Uterus (tissue), 4 donors: Measurements from ENCODE around the gene SMAD5. TPM values are rescaled to one million over a fixed set of nuclear protein-coding genes. Genes with fewer than 3 reads are reported as not detected.

ENCODE experiments used
- DNase-seq, 2 donors: peaks; one replicate each; pipeline ENCODE4 v3.0.0-alpha.2; 2019 to 2020
- H3K27ac ChIP-seq, 2 donors: fragments of 200-600 bp; sonication (generic); 1 replicate in 1 of 2; 2 replicates in 1 of 2; pipeline ENCODE4 v1.5.1; 2016 to 2018
- H3K27me3 ChIP-seq, 2 donors: fragments of 200-600 bp; sonication (generic); one replicate each; pipeline ENCODE4 v1.5.1; 2018 to 2019; ENCODE audit warnings: control low read depth in 1 of 2
- H3K36me3 ChIP-seq, 2 donors: fragments of 200-600 bp; sonication (generic); one replicate each; pipeline ENCODE4 v1.5.1; 2019; ENCODE audit warnings: control low read depth in 1 of 2
- H3K4me1 ChIP-seq, 2 donors: fragments of 200-600 bp; sonication (generic); one replicate each; pipeline ENCODE4 v1.5.1; 2018 to 2019; ENCODE audit warnings: control low read depth in 1 of 2
- H3K4me3 ChIP-seq, 2 donors: fragments of 200-600 bp; sonication (generic); 1 replicate in 1 of 2; 2 replicates in 1 of 2; pipeline ENCODE4 v1.5.1; 2018 to 2019; ENCODE audit warnings: mild to moderate bottlenecking in 1 of 2
- H3K9me3 ChIP-seq, 2 donors: fragments of 200-600 bp; sonication (generic); one replicate each; pipeline ENCODE4 v1.5.1; 2019; ENCODE audit warnings: control low read depth in 1 of 2
- CTCF ChIP-seq, 4 experiments: fragments of 200-600 bp in 2 of 4; fragments of 450-650 bp in 2 of 4; sonication (generic) in 2 of 4; IDR thresholded peaks; one replicate each; pipeline ENCODE4 v1.5.1; 2016 to 2019; ENCODE audit warnings: antibody characterized with exemption in 4 of 4, mild to moderate bottlenecking in 2 of 4, moderate library complexity in 1 of 4
- POLR2A ChIP-seq, 2 donors: fragments of 450-650 bp; IDR thresholded peaks; one replicate each; pipeline ENCODE4 v1.6.1; 2016; ENCODE audit warnings: antibody characterized with exemption in 2 of 2, mild to moderate bottlenecking in 1 of 2, moderate library complexity in 1 of 2
- intact Hi-C: fragments of 100-400 bp; cut with DNase I; formaldehyde crosslinking; loops from one replicate; pipeline ENCODE4 v1.15.1; 2023; ENCODE audit warnings: low total_unique reads
- small RNA-seq: library from RNA; depleted of rRNA; stranded (forward); fragments of <200 nt; gene quantifications from one replicate; pipeline ENCODE3, GENCODE V24; 2016
- total RNA-seq, 4 donors: library from RNA; depleted of rRNA in 3 of 4; stranded (reverse); fragments of >200 nt in 3 of 4; gene quantifications; one replicate each; pipeline versions ENCODE4 v1.1.0 to v1.2.4, GENCODE V29; 2014 to 2023
- donor health status: DM: yes; HTN: yes; CAD: no.

SMAD5 gene
- total RNA-seq, 4 donors from 2014 or later: 33.0 to 193 (median 102) TPM

DNA sequence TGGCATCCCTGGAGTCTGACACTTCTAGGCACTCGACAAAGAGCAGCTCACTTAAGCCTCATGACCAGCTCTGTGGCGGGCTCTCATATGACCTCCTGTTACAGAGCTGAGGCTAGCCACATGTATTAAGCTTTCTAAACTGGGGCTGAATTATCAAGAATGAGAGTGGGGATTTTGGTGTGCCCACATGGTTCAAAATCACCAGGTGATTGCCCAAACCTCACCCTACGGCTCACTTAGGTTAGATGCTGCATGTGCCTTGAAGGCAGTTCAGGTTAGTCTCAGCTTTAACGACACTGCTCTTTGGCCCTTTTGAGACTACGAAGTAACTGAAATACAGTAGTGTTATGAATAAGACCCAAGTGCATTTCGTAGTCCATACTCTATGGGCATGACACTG lies 99.7 kb downstream of the SMAD5 start:
- Histone ChIP-seq H3K27me3 (no peaks in the 10 kb centered on the region), H3K27ac (no peak overlapping the region), H3K9me3 (no peaks in the 10 kb centered on the region), H3K36me3 (no peaks in the 10 kb centered on the region), H3K4me3 (no peak overlapping the region), H3K4me1 (no peaks in the 10 kb centered on the region)
- TF ChIP-seq POLR2A (IDR thresholded peaks at IDR 0.05): no peak
- TF ChIP-seq CTCF (IDR thresholded peaks at IDR 0.05): no peak
- intact Hi-C loops: no loop called here
- DNase-seq: no peak

Small RNAs within 50 kb of the gene (small RNA-seq; reads per million reads assigned to genes)
- gene RF02173: not detected
- not detected for gene RF02175
- not detected for gene RF02176

Other genes starting within 250 kb of the SMAD5 start
- gene IL9, start 237.0 kb upstream of the SMAD5 start, total RNA-seq: not detected
- gene LECT2, start 177.9 kb upstream of the SMAD5 start, total RNA-seq: not detected
- 100 to 1,000 TPM in 1 of 4 donors, 10 to 100 TPM in 3; 27.9 to 293 (median 38.7) TPM for gene TGFBI, start 103.9 kb upstream of the SMAD5 start, total RNA-seq
- 1 to 10 TPM in 1 of 4 donors, not detected in 3; 3.0 TPM for gene SMIM32, start 60.3 kb downstream of the SMAD5 start, total RNA-seq
- gene TRPC7, start 232.7 kb downstream of the SMAD5 start, total RNA-seq: 1 to 10 TPM in 1 of 4 donors, not detected in 3; 1.2 TPM